GM12878 (cell line): ENCODE data around the gene CTDNEP1. TPM values are rescaled to one million over a fixed set of nuclear protein-coding genes. Genes with fewer than 3 reads are reported as not detected.

ENCODE experiments used
- BMI1 ChIP-seq: fragments of 450-650 bp; IDR thresholded peaks from 2 replicates; pipeline ENCODE4 v1.6.1; 2016; ENCODE audit warnings: mild to moderate bottlenecking, moderate library complexity, borderline replicate concordance
- BRCA1 ChIP-seq: IDR thresholded peaks from 2 replicates; pipeline ENCODE4 v1.6.1; 2011; ENCODE audit warnings: low read depth, low read length, improper control_type of control experiment
- CHD1 ChIP-seq: IDR thresholded peaks from 2 replicates; pipeline ENCODE4 v1.6.1; 2012; ENCODE audit warnings: low read depth, low read length, improper control_type of control experiment
- CREM ChIP-seq: IDR thresholded peaks from 2 replicates; pipeline ENCODE4 v1.6.1; 2014; ENCODE audit warnings: antibody characterized with exemption, low read depth
- CTCF ChIP-seq, 3 experiments: IDR thresholded peaks in 2 of 3; conservative IDR thresholded peaks in 1 of 3; 2 replicates each; pipeline ENCODE4 v1.5.1; 2011; ENCODE audit warnings: low read depth in 3 of 3, low read length in 3 of 3, mild to moderate bottlenecking in 3 of 3, control low read depth in 2 of 3, moderate library complexity in 2 of 3, inconsistent platforms in 1 of 3, mixed read lengths in 1 of 3; ENCODE audit not compliant: control insufficient read depth in 2 of 3, insufficient read depth in 1 of 3; ENCODE audit errors: extremely low read depth in 1 of 3
- HCFC1 ChIP-seq: fragments of 150-350 bp; IDR thresholded peaks from 2 replicates; pipeline ENCODE4 v1.6.1; 2014; ENCODE audit warnings: low read length
- HDAC6 ChIP-seq: fragments of 200-600 bp; sonication (generic); IDR thresholded peaks from one replicate; pipeline ENCODE4 v1.8.0; 2017; ENCODE audit warnings: antibody characterized with exemption; ENCODE audit not compliant: unreplicated experiment
- IKZF1 ChIP-seq: fragments of 450-650 bp; conservative IDR thresholded peaks from 2 replicates; pipeline ENCODE4 v1.6.1; 2017; ENCODE audit warnings: antibody characterized with exemption, mild to moderate bottlenecking
- IRF3 ChIP-seq: fragments of 450-650 bp; IDR thresholded peaks from 2 replicates; pipeline ENCODE4 v1.6.1; 2014; ENCODE audit warnings: mild to moderate bottlenecking
- MEF2A ChIP-seq: IDR thresholded peaks from 2 replicates; pipeline ENCODE4 v1.6.1; 2011; ENCODE audit warnings: low read depth, mild to moderate bottlenecking, low read length, moderate library complexity; ENCODE audit not compliant: insufficient read depth
- NBN ChIP-seq: fragments of 450-650 bp; IDR thresholded peaks from 2 replicates; pipeline ENCODE4 v1.6.1; 2016
- NFYA ChIP-seq: IDR thresholded peaks from 2 replicates; pipeline ENCODE4 v1.6.1; 2011; ENCODE audit warnings: low read depth, mild to moderate bottlenecking, low read length, improper control_type of control experiment, borderline replicate concordance
- NR2C2 ChIP-seq: IDR thresholded peaks from 2 replicates; pipeline ENCODE4 v1.6.1; 2011; ENCODE audit warnings: borderline replicate concordance, low read depth; ENCODE audit not compliant: control insufficient read depth, insufficient read length
- POLR2AphosphoS5 ChIP-seq: IDR thresholded peaks from 2 replicates; pipeline ENCODE4 v1.6.1; 2011; ENCODE audit warnings: mild to moderate bottlenecking, low read length, inconsistent platforms
- REST ChIP-seq: IDR thresholded peaks from 2 replicates; pipeline ENCODE4 v1.6.1; 2012; ENCODE audit warnings: mild to moderate bottlenecking, low read depth, low read length
- SKIL ChIP-seq: fragments of 450-650 bp; IDR thresholded peaks from 2 replicates; pipeline ENCODE4 v1.6.1; 2017; ENCODE audit warnings: mild to moderate bottlenecking, low read depth, inconsistent platforms; ENCODE audit not compliant: poor library complexity, severe bottlenecking
- SMAD1 ChIP-seq: fragments of 450-650 bp; IDR thresholded peaks from 2 replicates; pipeline ENCODE4 v1.6.1; 2018; ENCODE audit warnings: mild to moderate bottlenecking, low read depth; ENCODE audit not compliant: partially characterized antibody
- SMARCA5 ChIP-seq: fragments of 450-650 bp; IDR thresholded peaks from 2 replicates; pipeline ENCODE4 v1.6.1; 2017; ENCODE audit warnings: mild to moderate bottlenecking
- TBL1XR1 ChIP-seq: IDR thresholded peaks from 2 replicates; pipeline ENCODE4 v1.6.1; 2012; ENCODE audit warnings: low read depth, low read length, improper control_type of control experiment
- ZNF274 ChIP-seq: IDR thresholded peaks from one replicate; pipeline ENCODE4 v1.8.0; 2011; ENCODE audit not compliant: insufficient read length, insufficient read depth
- polyA plus RNA-seq, 11 experiments: library from polyadenylated mRNA; depleted of rRNA in 4 of 11; unstranded in 6 of 11; stranded (reverse) in 5 of 11; fragments of >200 nt; fragmentation: Nextera tagmentation in 4 of 11; fragmentation: Illumina TruSeq in 1 of 11; extraction: Ambion mirVana in 4 of 11; extraction: Trizol in 1 of 11; gene quantifications; 1 replicate in 1 of 11; 2 replicates in 10 of 11; pipeline versions ENCODE4 v1.2.1 to v1.2.3, GENCODE V29; 2011 to 2016; ENCODE audit warnings: inconsistent platforms in 2 of 11, missing spikeins in 2 of 11, low read depth in 1 of 11
- total RNA-seq, 4 experiments: library from RNA; depleted of rRNA in 3 of 4; stranded (reverse); fragments of >200 nt in 3 of 4; fragmentation: Illumina TruSeq in 1 of 4; extraction: Trizol in 1 of 4; gene quantifications; 2 replicates each; pipeline versions ENCODE4 v1.2.1 to v1.2.3, GENCODE V29; 2013 to 2021

CTDNEP1 gene
- total and polyA plus RNA-seq, 10 of the 15 experiments (the other 5 are each of a cell fraction or from before 2014, with no cell fraction given): 23.7 to 176 (median 30.3) TPM

GRCh38 chr17:7242717-7243452, 8.6 kb downstream of the CTDNEP1 start (continued):
- TF ChIP-seq REST: peak; percentile 17; the same call in 1 of the 2 replicates
- TF ChIP-seq NBN: peak; percentile 95
- TF ChIP-seq SMARCA5: 0 out of 2 replicates have a peak, but pooled peaks have one; percentile 8
- peak; percentile 53; the same call in 1 of the 2 replicates for TF ChIP-seq HCFC1
- no peak for TF ChIP-seq NR2C2
- TF ChIP-seq POLR2AphosphoS5: peak; percentile 58; the same call in 1 of the 2 replicates
- TF ChIP-seq IKZF1: peak; percentile 62
- no peak for TF ChIP-seq CHD1
- no peak for TF ChIP-seq SMAD1
- no peak for TF ChIP-seq BMI1
- no peak for TF ChIP-seq NFYA
- no peak for TF ChIP-seq IRF3
- TF ChIP-seq HDAC6: no peak
- TF ChIP-seq MEF2A: peak; percentile 44; the same call in 1 of the 2 replicates
- TF ChIP-seq BRCA1: no peak
- 0 out of 2 replicates have a peak, but pooled peaks have one; percentile 58 for TF ChIP-seq TBL1XR1
- TF ChIP-seq ZNF274: no peak
- peak; percentile 95 for TF ChIP-seq SKIL
- TF ChIP-seq CREM: peak; percentile 92
- TF ChIP-seq CTCF (IDR thresholded peaks at IDR 0.05 in 2 of 3, conservative IDR thresholded peaks at IDR 0.05 in 1 of 3; ENCODE audit: control insufficient read depth in 2 of 3, extremely low read depth in 1 of 3, insufficient read depth in 1 of 3, low read depth in 3 of 3, low read length in 3 of 3): peak in 1 of 3 experiments; percentile 10; a peak in 1 of 6 replicates
